Right hindlimb (tissue), 1 donor: ENCODE data around the gene SUMF1.
"Not testable (repeated sequence)": the region's sequence is repeated elsewhere in the genome, so short reads cannot be mapped to it uniquely, and the experiment has no call there.

ENCODE experiments used
- DNase-seq: peaks from one replicate; pipeline ENCODE4 v3.0.0-alpha.2; 2018

SUMF1 gene

GRCh38 chr3:4332574-4332973 lies 134.5 kb downstream of the SUMF1 start:
- no peak for DNase-seq

GRCh38 chr3:4332111-4332510 lies 135.0 kb downstream of the SUMF1 start:
- no peak for DNase-seq

GRCh38 chr3:4329806-4330205 lies 137.3 kb downstream of the SUMF1 start:
- not testable (repeated sequence) for DNase-seq

- DNase-seq: no peak
Observed at GRCh38 chr3:4326868-4327267, 140.2 kb downstream of the SUMF1 start.

GRCh38 chr3:4323246-4324027 lies 143.6 kb downstream of the SUMF1 start:
- no peak for DNase-seq

GRCh38 chr3:4322635-4323034 lies 144.4 kb downstream of the SUMF1 start:
- no peak for DNase-seq

- DNase-seq: no peak
Observed at GRCh38 chr3:4321732-4322131, 145.3 kb downstream of the SUMF1 start.

GRCh38 chr3:4320096-4320911 lies 146.8 kb downstream of the SUMF1 start:
- DNase-seq: no peak

- no peak for DNase-seq
Observed at GRCh38 chr3:4314688-4315087, 152.4 kb downstream of the SUMF1 start.

GRCh38 chr3:4313606-4314293 lies 153.3 kb downstream of the SUMF1 start:
- DNase-seq: no peak

- DNase-seq: no peak
Observed at GRCh38 chr3:4311496-4311895, 155.6 kb downstream of the SUMF1 start.
